Osteocyte (in vitro differentiated cells): ENCODE measurements around the gene WDR27. TPM values are rescaled to one million over a fixed set of nuclear protein-coding genes. Genes with fewer than 3 reads are reported as not detected.

ENCODE experiments used
- DNase-seq: peaks from one replicate; pipeline ENCODE4 v3.0.0; 2021; ENCODE audit warnings: mixed read lengths; ENCODE audit not compliant: unreplicated experiment; ENCODE audit errors: extremely low spot score
- H3K27ac Mint-ChIP-seq: one replicate; pipeline ENCODE4 v1.8.0; 2021; ENCODE audit warnings: mild to moderate bottlenecking, mixed read lengths; ENCODE audit not compliant: unreplicated experiment
- H3K27me3 Mint-ChIP-seq: one replicate; pipeline ENCODE4 v1.8.0; 2021; ENCODE audit warnings: mixed read lengths; ENCODE audit not compliant: unreplicated experiment
- H3K36me3 Mint-ChIP-seq: one replicate; pipeline ENCODE4 v1.8.0; 2021; ENCODE audit warnings: mixed read lengths; ENCODE audit not compliant: unreplicated experiment
- H3K4me1 Mint-ChIP-seq: one replicate; pipeline ENCODE4 v1.8.0; 2021; ENCODE audit warnings: mixed read lengths; ENCODE audit not compliant: unreplicated experiment
- H3K4me3 Mint-ChIP-seq: one replicate; pipeline ENCODE4 v1.8.0; 2021; ENCODE audit warnings: mild to moderate bottlenecking, moderate library complexity, mixed read lengths; ENCODE audit not compliant: unreplicated experiment
- H3K9me3 Mint-ChIP-seq: one replicate; pipeline ENCODE4 v1.8.0; 2021; ENCODE audit warnings: mixed read lengths; ENCODE audit not compliant: unreplicated experiment
- CTCF ChIP-seq: fragments of 200-600 bp; sonication (generic); IDR thresholded peaks from 2 replicates; pipeline ENCODE4 v1.5.0; 2021; ENCODE audit warnings: antibody characterized with exemption, mild to moderate bottlenecking, moderate library complexity
- total RNA-seq: library from RNA; stranded (reverse); gene quantifications from 2 replicates; pipeline ENCODE4 v1.2.1, GENCODE V29; 2021

Gene WDR27
- total RNA-seq, 1 donor from 2014 or later, result 37.4 TPM

DNA sequence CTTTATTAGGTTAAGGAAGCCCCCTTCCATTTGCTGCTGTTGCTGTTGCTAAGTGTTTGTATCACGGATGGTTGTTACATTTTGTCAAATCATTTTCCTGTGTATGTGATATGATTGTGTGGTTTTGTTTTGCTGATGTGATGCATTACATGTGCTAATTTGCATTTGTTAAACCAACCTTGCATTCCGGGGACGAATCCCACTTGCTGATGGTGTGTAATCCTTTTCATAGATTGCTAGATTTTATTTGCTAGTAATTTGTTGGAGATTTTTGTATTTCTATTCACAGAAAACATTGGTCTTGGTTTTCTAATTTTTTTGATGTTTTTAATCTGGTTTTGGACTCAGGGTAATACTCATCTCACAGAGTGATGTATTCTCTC, 167.8 kb downstream of the WDR27 start:
- Mint-ChIP-seq H3K4me3 (no peak overlapping the region), H3K27ac (no peak overlapping the region), H3K4me1 (peaks cover 3% of the 10 kb centered on the region), H3K27me3 (no peaks in the 10 kb centered on the region), H3K9me3 (peaks cover 32% of the 10 kb centered on the region), H3K36me3 (peaks cover 9% of the 10 kb centered on the region)
- no peak for TF ChIP-seq CTCF
- DNase-seq, result no peak

- Mint-ChIP-seq H3K4me3 (no peak overlapping the region), H3K27me3 (no peaks in the 10 kb centered on the region), H3K9me3 (peaks cover 32% of the 10 kb centered on the region), H3K4me1 (peaks cover 3% of the 10 kb centered on the region), H3K36me3 (peaks cover 9% of the 10 kb centered on the region), H3K27ac (no peak overlapping the region)
- no peak for DNase-seq
- TF ChIP-seq CTCF, result no peak
Observed at GRCh38 chr6:169533301-169534038, 168.4 kb downstream of the WDR27 start.

DNA sequence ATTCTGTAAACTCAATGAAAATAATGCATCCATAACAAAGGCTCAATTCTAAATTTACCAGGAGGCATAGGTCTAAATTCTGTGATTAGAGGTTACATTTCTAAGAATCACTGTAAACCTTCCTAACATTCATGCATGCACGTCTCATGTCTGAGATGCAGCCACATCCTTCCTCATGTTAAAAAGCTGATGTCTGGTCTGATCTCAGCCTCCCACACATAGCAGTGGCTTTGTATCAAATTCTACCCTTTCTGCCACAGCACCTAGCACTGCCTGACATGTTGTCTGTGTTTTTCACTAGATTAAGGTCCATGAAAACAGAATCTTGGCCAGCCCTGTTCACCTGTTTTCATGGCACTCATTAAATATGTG, 171.1 kb downstream of the WDR27 start:
- no peak overlapping the region for H3K4me3 Mint-ChIP-seq
- peaks cover 3% of the 10 kb centered on the region for H3K4me1 Mint-ChIP-seq
- no peak for TF ChIP-seq CTCF
- no peaks in the 10 kb centered on the region for H3K27me3 Mint-ChIP-seq
- no peak for DNase-seq
- peaks cover 13% of the 10 kb centered on the region for H3K9me3 Mint-ChIP-seq
- no peak overlapping the region for H3K27ac Mint-ChIP-seq
- peaks cover 3% of the 10 kb centered on the region for H3K36me3 Mint-ChIP-seq

DNA sequence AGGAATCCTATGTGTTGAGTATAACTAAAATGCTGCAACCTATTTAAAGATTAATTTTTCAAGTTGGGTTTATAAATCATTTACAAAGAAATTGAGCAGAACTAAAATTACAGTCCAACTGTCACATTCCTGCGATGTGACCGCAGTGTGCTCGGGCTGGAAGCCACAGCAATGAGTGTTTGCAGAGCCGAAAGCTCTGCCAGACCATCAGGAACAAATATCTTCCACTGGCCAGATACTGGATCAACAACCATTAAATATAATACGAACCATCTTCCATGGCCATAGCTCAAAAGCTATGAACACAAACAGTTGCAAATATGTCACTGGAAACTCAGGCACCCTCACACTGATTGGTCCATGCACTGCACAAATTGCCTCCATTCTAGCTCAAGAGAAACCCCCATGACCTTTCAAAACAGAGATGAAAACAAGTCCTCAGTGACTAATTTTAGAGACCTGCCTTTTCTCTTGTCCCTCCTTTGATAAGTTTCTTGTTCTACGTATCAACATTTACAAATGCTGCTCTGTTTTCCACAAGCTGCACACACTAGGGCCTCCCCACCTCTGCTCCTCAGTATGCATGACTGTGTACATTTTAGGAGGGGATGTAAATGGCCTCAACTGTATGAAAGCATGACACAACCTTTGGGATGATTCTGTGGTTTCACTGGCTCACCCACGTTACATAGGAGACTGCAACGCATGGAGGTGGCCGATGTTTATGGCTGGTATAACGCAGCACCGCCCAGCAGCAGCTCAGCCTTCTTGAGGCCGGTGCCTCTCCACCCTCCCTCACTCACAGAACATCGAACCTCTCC, 171.7 kb downstream of the WDR27 start:
- peaks cover 3% of the 10 kb centered on the region for H3K4me1 Mint-ChIP-seq
- DNase-seq, result no peak
- peaks cover 11% of the 10 kb centered on the region for H3K9me3 Mint-ChIP-seq
- no peak overlapping the region for H3K4me3 Mint-ChIP-seq
- H3K27me3 Mint-ChIP-seq, result no peaks in the 10 kb centered on the region
- H3K27ac Mint-ChIP-seq, result no peak overlapping the region
- H3K36me3 Mint-ChIP-seq, result peaks cover 3% of the 10 kb centered on the region
- no peak for TF ChIP-seq CTCF

- Mint-ChIP-seq H3K27ac (no peak overlapping the region), H3K4me3 (no peak overlapping the region), H3K9me3 (peaks cover 8% of the 10 kb centered on the region), H3K36me3 (peaks cover 3% of the 10 kb centered on the region), H3K27me3 (no peaks in the 10 kb centered on the region), H3K4me1 (peaks cover 3% of the 10 kb centered on the region)
- no peak for DNase-seq
- TF ChIP-seq CTCF, result no peak
Observed at GRCh38 chr6:169528755-169529154, 173.1 kb downstream of the WDR27 start.
